LNCAP (cell line): Measurements from ENCODE around the gene DOC2B.

Experiments used
- TF ChIP-seq, protein P1 (sequence below): fragments of 450-650 bp; IDR thresholded peaks from 2 replicates; pipeline ENCODE4 v1.5.1; 2017; ENCODE audit warnings: mild to moderate bottlenecking

The DOC2B gene

GRCh38 chr17:177155-177554, 4.3 kb downstream of the DOC2B start:
- TF ChIP-seq, protein P1, sequence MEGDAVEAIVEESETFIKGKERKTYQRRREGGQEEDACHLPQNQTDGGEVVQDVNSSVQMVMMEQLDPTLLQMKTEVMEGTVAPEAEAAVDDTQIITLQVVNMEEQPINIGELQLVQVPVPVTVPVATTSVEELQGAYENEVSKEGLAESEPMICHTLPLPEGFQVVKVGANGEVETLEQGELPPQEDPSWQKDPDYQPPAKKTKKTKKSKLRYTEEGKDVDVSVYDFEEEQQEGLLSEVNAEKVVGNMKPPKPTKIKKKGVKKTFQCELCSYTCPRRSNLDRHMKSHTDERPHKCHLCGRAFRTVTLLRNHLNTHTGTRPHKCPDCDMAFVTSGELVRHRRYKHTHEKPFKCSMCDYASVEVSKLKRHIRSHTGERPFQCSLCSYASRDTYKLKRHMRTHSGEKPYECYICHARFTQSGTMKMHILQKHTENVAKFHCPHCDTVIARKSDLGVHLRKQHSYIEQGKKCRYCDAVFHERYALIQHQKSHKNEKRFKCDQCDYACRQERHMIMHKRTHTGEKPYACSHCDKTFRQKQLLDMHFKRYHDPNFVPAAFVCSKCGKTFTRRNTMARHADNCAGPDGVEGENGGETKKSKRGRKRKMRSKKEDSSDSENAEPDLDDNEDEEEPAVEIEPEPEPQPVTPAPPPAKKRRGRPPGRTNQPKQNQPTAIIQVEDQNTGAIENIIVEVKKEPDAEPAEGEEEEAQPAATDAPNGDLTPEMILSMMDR, result no peak

GRCh38 chr17:173166-173911, 8.1 kb downstream of the DOC2B start:
- TF ChIP-seq, protein P1, result no peak

DNA sequence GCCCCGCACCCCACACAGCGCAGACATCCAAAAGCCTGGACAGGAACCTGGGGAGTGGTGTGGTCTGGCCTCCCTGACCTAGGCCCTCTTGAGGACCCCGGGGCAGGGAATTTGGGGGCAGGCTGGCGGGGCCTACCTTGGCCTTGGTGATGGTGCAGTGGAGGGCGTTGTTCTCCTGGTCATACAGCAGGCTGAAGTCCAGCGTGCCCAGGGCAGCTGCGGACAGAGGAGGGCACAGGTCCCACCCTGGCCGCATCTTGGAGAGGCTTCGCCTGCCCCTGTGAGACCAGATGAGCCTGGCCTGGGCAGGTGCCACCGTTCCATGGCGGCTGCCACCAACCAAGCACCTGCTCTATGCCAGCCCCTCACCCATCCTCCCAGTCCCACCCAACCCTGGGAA, 9.0 kb downstream of the DOC2B start:
- TF ChIP-seq, protein P1, result no peak

DNA sequence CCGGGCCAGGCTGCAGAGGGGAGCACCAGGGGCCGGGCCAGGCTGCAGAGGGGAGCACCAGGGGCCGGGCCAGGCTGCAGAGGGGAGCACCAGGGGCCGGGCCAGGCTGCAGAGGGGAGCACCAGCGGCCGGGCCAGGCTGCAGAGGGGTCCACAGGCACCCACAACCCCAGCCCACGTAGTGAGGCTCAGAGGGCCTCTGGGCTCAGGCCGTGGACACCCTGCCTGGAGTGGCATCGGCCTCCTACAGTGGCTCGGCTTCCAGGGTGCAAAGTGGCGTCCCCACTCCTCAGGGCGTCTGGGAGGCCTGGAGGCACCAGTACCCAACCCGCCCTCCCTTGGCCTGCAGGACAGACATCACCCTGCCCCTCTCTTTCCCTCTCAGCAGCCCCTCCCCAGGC, 9.6 kb downstream of the DOC2B start:
- TF ChIP-seq, protein P1, result no peak

- TF ChIP-seq, protein P1, result no peak
Measured at GRCh38 chr17:170130-170670, 11.2 kb downstream of the DOC2B start.

DNA sequence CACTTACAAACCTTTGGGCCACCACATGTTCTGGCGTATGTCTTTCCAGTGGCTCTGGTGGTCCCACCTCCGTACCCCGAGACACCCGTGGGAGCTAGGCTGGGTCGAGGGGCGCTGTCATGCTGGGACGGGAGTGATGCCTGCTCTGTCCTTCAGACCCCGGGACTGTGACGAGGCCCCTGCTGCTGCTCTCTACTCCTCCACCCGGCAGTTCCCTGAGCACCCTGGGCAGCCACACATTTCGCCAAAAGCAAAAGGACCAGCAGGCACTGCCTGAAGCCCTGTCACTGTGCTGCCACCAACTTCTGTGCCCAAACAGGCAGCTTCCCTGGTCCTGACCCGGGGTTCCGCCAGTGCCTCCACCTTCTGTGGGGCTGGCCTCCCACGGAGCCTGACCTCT, 15.5 kb downstream of the DOC2B start:
- TF ChIP-seq, protein P1, result no peak

- TF ChIP-seq, protein P1, result peak; percentile 52
Measured at GRCh38 chr17:164303-165235, 16.9 kb downstream of the DOC2B start.
